Mucosa of gallbladder (tissue), 1 donor: ENCODE results near the gene STK40. TPM values are rescaled to one million over a fixed set of nuclear protein-coding genes. Genes with fewer than 3 reads are reported as not detected.
A peak's percentile ranks its signal among the peaks of the same experiment; 100 is the strongest.

ENCODE experiments used
- DNase-seq: peaks from one replicate; pipeline ENCODE4 v3.0.0-alpha.2; 2020; ENCODE audit warnings: low spot score
- total RNA-seq: library from RNA; stranded (reverse); gene quantifications from one replicate; pipeline ENCODE4 v1.2.1, GENCODE V29; 2021
- donor health status: DM: no; HTN: no; CAD: no.

Gene STK40
- total RNA-seq, 1 donor from 2014 or later, result 61.2 TPM

DNA sequence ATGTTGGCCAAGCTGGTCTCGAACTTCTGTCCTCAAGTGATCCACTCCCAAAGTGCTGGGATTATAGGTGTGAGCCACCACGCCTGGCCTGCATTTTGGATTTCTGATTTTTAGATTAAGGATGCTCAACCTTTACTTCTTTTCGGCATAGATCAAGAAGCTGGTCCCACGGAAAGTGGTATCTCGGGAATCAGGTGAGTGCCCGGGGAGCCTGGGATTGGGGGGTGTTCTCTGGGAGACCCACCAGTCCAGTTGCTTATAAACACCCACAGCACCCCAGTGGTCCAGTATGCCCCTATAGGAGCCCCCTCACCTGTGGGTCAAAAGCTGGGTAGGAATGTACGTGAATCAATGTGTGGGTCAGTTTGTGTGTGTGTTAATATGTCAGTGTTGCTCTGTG lies 76.3 kb downstream of the STK40 start:
- no peak for DNase-seq

DNA sequence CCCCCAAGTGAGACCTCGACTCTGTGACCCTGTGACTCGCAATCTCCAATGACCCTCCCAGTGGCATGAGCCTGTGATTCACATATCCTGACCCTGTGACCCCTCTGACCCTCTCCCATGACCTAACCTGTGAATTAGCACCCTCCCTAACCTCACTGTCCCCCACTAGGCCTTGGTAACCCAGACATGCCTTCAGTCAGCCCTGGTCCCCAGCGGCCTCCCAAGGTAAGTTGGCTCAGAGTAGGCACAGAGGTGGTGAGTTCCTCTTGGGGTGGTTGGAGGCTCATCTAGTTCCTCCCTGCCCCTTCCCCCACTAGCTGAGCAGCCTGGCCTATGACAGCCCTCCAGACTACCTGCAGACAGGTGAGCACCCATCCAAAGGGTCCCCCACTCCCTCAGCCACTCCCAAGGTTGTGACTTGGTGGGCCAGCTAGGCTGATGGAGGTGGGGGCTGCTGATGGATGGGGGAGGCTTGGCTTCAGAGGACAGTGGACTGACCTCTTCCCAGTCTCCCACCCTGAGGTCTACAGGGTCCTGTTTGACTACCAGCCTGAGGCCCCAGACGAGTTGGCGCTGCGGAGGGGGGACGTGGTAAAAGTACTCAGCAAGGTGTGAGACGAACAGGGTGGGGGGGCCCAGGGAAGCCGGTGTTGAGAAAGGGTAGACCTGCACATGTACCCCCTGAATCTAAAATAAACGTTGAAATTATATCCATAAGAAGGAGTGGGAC lies 78.0 kb downstream of the STK40 start:
- DNase-seq, result no peak

DNA sequence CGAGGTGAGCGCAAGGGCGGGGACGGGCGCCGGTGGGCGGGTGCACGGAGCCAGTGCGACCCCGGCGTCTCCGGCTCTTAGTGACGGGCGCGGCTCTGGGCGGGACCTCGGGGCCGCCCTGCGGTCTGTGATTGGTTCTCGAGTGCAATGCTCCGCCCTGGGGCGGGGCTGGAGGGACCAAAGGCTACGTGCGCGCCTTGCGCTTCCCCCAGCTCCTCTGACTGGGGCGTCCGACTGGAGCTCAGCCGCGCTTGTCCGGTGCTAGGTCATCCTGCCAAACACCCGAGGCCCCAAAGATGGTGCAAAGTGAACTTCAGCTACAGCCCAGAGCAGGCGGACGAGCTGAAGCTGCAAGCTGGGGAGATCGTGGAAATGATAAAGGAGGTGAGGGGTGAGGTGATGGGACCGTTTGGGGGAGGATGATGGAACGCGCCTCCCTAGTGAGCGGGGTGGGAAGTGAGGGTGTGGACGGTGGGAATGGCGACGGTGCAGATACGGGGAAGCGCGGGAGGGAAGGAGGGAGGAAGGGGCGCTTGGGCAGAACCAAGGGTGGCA lies 78.7 kb downstream of the STK40 start:
- peak; percentile 92 for DNase-seq

DNA sequence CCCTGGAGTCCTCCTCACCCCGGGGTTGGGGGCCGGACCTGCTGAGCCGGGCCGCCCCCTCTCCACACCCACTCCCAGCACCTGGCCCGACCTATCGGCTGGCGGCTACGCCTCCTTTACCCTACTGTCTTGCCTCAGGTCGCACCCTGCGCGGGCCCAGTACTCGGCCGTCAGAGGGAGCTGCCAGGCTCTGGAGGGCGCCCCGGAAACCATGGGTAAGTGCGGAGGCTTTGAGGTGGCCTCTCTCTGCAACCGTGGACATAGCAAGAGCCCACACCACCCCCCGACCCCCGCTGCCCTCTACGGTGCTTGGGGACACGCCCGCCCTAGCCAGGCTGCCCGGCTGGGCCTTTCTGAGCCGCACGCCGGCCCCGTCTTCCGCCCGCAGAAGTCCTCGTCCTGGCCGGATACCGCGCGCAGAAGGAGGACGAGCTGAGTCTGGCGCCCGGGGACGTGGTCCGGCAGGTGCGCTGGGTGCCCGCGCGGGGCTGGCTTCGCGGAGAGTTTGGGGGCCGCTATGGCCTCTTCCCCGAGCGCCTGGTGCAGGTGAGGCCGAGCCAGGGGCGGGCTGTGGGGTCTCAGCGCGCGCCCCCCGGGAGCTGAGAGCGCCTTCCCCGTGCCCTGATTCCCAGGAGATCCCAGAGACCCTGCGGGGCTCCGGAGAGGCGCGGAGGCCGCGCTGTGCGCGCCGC lies 79.4 kb downstream of the STK40 start, which contains the start of gene SH3D21:
Gene SH3D21 (plus strand): TSS at position 159 of the 692 bp plus-strand sequence. CDS start 53 bp downstream, at position 212.
- DNase-seq, result peak; percentile 45

DNA sequence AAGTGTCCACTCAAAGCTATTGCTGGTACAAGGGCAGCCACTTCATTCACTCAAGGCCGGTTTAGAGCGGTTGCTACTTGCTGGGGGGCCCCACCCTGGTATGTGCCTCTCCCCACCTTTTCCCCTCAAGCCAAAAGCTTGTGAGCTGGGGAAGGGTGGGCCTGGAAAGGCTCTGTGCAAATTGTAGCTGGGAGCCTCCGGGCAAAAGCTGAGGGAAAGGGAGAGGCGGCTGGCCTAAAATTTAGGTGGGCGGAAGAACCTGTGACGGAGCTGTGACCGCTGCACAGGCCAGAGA lies 79.9 kb downstream of the STK40 start:
- no peak for DNase-seq

DNA sequence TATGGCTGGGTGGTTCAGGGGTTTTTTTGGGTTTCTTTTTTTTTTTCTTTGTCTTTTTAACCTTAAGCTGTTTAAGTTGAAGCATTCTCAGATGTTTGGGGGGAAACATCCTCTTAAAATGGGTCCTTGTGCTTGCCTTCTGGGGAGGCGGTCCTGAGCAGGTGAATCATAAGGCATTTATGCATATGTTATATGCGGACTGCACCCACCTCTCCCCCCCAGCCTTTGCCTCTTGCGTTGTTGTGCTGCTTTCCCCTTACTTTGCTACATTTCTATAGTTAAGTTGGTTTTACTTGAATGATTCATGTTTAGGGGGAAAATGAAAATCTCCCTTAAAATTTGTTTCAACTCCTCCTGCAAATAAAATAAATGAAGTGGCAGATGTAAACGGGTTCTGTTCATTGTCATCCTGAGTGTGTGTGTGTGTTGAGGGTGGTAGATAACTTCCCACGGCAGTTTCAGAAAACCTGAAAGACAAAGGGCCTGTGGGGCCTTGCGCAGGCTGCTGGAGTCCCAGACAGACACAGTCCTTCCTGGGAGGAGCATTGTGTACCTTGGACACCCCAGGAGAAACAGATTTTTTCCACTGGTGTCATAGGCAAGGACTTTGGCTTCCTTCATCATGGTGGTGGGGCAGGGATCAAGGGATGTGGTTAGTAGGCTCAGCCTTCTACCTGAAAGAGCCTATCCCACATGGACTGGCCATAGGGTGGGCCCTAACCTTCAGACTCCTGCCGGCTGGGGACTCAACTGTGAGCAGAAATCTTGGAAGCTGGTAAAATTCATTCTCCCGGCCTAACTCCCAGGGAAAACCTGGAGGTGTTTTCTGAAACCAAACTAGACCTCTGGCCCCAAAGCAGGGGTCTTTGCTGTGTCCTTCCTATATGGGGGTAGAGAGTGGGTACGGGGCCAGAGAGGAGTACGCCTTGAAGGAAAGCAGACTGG lies 80.5 kb downstream of the STK40 start:
- DNase-seq, result no peak

DNA sequence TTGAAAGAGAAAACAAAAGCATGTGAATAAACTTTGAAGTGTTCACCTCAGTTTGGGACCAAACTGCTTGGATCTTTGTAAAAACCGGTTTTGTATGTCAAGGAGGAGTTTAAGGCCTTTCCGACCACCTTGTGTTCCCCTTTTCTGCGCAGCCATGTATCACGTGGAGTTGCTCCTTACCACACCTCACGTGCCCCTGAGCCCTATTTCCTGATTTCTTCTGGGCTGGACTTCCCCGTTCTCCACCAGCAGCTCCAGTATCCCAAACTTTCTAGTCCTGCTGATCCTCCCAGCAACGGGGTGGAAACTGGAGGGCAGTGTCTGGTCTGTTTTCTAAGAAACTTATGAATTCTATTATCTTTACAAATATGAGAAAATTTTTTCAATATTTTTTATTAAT lies 81.2 kb downstream of the STK40 start:
- DNase-seq, result no peak

DNA sequence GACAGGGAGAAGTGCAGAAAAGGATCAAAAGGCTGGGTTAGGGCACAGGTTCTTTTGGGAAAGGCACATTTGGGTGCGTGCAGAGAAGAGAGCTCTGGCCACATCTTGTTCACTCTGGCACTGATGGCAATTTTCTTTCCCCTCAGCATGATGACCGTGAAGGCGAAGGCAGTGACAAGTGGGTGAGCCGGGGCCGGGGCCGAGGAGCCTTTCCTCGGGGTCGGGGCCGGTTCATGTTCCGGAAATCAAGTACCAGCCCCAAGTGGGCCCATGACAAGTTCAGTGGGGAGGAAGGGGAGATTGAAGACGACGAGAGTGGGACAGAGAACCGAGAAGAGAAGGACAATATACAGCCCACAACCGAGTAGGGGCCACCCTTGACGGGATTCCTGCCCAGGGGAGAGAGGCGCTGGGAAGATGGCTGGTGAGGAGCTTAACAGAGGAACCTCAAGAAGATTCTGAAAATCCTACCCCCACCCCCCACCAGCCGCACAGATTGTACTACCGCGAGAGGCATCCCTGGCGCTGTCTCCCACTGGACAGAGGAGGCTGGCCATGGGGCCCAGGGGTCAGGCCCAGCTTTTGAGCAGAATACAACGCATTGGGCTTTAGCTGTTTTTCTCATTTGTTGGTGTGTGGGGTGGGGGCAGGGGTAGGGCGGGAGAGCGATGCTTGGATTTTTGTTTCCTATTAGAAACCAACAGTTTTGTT lies 81.9 kb downstream of the STK40 start:
- no peak for DNase-seq

DNA sequence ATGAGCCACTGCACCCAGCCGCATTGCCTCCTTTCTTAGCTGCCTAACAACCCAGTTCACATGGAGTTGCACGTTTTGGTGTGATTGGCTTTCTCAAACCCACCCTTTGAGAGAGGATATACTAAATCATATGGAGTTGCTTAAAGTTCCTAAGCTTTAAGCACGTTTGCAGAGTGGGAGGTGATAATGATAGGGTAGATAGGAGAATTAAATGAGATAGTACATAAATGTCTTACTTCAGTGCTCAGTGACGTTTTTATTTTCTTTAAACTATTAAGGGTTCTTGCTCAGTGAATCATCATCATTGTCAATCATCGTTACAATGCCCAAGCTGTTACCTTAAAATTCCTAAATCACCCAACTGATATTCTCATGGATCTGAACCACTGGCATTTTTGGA lies 82.5 kb downstream of the STK40 start:
- DNase-seq, result no peak

DNA sequence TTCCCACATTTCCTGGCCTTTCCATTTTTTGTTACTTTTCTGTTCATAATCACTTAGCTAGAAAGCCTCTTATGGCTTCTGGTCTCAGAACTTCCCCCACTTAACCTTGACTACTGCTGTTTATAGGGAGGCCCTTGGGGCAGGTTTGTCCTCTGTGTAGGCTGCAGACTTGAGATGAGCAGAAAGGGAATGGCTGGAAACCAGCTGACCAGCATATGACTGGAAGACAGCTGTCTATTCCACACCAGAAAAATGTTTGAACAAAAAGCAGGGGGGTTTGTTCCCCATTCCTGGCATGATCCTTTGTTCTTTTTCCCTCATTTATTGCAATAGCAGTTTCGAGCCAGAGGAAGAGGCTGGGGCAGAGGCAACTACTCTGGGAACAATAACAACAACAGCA lies 84.5 kb downstream of the STK40 start:
- no peak for DNase-seq

DNA sequence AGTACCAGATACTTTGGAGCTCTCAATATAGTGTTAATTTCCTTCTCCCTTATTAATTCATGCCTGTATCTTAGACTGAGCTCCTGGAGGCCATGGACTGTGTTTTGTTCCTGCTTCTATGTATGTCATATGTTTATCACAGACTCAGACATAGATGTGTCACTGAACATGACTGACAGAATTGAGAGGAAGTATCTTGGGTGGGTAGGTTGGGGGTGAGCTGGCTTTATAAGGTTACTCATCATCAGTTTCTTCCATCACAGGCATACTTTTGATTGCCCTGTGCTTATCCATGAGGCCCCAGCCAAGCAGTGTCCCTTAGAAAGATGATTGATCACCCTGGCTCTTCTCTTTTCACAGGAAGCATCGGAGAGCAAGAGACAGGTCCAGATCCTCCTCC lies 85.2 kb downstream of the STK40 start:
- no peak for DNase-seq

DNA sequence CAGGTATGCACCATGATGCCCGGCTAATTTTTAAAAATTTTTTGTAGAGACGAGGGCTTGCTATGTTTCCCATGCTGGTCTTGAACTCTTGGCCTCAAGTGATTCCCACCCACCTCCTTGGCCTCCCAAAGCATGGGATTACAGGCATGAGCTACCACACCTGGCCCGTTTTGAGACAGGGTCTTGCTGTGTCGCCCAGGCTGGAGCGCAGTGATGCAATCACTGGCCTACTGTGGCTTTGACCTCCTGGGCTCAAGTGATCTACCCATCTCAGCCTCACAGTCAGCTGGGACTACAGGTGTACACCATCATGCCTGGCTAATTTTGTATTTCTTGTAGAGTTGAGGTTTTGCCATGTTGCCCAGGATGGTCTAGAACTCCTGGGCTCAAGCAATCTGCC lies 87.1 kb downstream of the STK40 start:
- no peak for DNase-seq

DNA sequence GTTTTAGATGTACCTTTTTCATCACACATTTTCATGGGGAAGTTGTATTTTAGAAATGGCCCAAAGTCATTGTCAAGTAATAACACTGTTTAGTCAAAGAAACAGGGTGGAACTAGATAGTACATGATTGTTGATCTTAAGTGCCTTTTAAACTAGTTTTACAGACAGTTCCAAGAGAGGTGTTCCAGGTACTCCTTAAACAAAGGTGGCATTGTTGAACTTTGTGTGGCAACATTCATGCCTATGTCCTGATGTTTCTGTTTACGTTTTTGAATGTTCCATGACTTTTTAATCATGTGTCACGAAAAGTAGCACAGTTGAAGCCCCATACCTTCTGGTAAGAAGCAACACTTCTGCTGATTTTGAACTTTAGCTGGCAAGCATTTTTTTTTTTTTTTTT lies 88.7 kb downstream of the STK40 start:
- no peak for DNase-seq

DNA sequence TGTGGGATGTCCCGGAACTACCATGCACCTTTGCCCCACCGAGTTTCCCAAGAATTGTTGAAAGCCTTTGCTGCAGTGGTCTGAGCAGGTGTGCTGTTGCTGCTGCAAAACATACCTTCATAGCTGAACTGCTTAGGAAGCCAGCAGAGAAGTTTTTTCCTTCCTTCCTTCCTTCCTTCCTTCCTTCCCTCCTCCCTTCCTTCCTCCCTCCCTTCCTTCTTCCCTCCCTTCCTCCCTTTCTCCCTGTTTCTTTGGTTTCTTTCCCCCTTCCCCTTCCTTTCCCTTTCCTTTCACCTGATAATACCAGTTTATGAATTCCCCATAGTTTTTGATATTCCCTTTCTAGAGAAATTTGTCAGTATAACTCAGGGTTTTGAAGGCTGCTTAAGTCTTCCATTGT lies 90.3 kb downstream of the STK40 start:
- no peak for DNase-seq

Other genes starting within 250 kb of the STK40 start
- 57.7 TPM for gene TRAPPC3, start 236.4 kb downstream of the STK40 start, total RNA-seq
- 123 TPM for gene MAP7D1, start 229.8 kb downstream of the STK40 start, total RNA-seq
- gene THRAP3, start 161.5 kb downstream of the STK40 start, total RNA-seq, result 81.1 TPM
- gene SH3D21, start 79.6 kb downstream of the STK40 start, total RNA-seq, result 12.1 TPM
- 30.3 TPM for gene EVA1B, start 62.3 kb downstream of the STK40 start, total RNA-seq
- gene LSM10, start 12.0 kb upstream of the STK40 start, total RNA-seq, result 41.3 TPM
- gene OSCP1, start 64.5 kb upstream of the STK40 start, total RNA-seq, result 17.1 TPM
- gene MRPS15, start 78.5 kb upstream of the STK40 start, total RNA-seq, result 47.4 TPM
- 13.2 TPM for gene CSF3R, start 97.0 kb upstream of the STK40 start, total RNA-seq